Glutamatergic neuron (in vitro differentiated cells): ENCODE data around the gene ITGB5. TPM values are rescaled to one million over a fixed set of nuclear protein-coding genes. Genes with fewer than 3 reads are reported as not detected.

Experiments used
- DNase-seq: peaks from one replicate; pipeline ENCODE4 v3.0.0; 2022
- H3K27ac Mint-ChIP-seq: one replicate; pipeline ENCODE4 v1.8.0; 2020; ENCODE audit warnings: mild to moderate bottlenecking, mixed read lengths, inconsistent platforms; ENCODE audit not compliant: unreplicated experiment
- H3K27me3 Mint-ChIP-seq: one replicate; pipeline ENCODE4 v1.8.0; 2020; ENCODE audit warnings: mild to moderate bottlenecking, moderate library complexity, mixed read lengths, inconsistent platforms; ENCODE audit not compliant: unreplicated experiment
- H3K36me3 Mint-ChIP-seq: one replicate; pipeline ENCODE4 v1.8.0; 2020; ENCODE audit warnings: mild to moderate bottlenecking, mixed read lengths, inconsistent platforms; ENCODE audit not compliant: unreplicated experiment
- H3K4me1 Mint-ChIP-seq: one replicate; pipeline ENCODE4 v1.8.0; 2020; ENCODE audit warnings: mild to moderate bottlenecking, low read depth, mixed read lengths, inconsistent platforms; ENCODE audit not compliant: unreplicated experiment
- H3K4me3 Mint-ChIP-seq: one replicate; pipeline ENCODE4 v1.8.0; 2020; ENCODE audit warnings: mild to moderate bottlenecking, mixed read lengths, inconsistent platforms; ENCODE audit not compliant: unreplicated experiment
- H3K9me3 Mint-ChIP-seq: one replicate; pipeline ENCODE4 v1.8.0; 2020; ENCODE audit warnings: mild to moderate bottlenecking, moderate library complexity, mixed read lengths, inconsistent platforms; ENCODE audit not compliant: unreplicated experiment
- CTCF ChIP-seq: fragments of 200-600 bp; sonication (generic); IDR thresholded peaks from one replicate; pipeline ENCODE4 v1.5.0; 2021; ENCODE audit not compliant: partially characterized antibody, unreplicated experiment
- total RNA-seq: library from RNA; stranded (reverse); fragmentation: NEBNext Ultra II Directional; extraction: Animal tissue kit (Norgen Biotek cat#: 25700); gene quantifications from one replicate; pipeline ENCODE4 v1.2.1, GENCODE V29; 2021; ENCODE audit not compliant: unreplicated experiment

Gene ITGB5
- total RNA-seq, 1 donor from 2014 or later: 12.8 TPM

- DNase-seq: no peak
- Mint-ChIP-seq H3K4me1 (peaks cover 14% of the 10 kb centered on the region), H3K4me3 (no peak overlapping the region), H3K27ac (no peak overlapping the region), H3K9me3 (no peaks in the 10 kb centered on the region), H3K36me3 (no peaks in the 10 kb centered on the region), H3K27me3 (peaks cover 5% of the 10 kb centered on the region)
- TF ChIP-seq CTCF: no peak
Observed at GRCh38 chr3:124877674-124878073, 9.5 kb downstream of the ITGB5 start.

- Mint-ChIP-seq H3K4me3 (no peak overlapping the region), H3K27me3 (no peaks in the 10 kb centered on the region), H3K27ac (no peak overlapping the region), H3K9me3 (peaks cover 2% of the 10 kb centered on the region), H3K4me1 (peaks cover 14% of the 10 kb centered on the region), H3K36me3 (no peaks in the 10 kb centered on the region)
- DNase-seq: no peak
- TF ChIP-seq CTCF: no peak
Observed at GRCh38 chr3:124876401-124876878, 10.7 kb downstream of the ITGB5 start.

DNA sequence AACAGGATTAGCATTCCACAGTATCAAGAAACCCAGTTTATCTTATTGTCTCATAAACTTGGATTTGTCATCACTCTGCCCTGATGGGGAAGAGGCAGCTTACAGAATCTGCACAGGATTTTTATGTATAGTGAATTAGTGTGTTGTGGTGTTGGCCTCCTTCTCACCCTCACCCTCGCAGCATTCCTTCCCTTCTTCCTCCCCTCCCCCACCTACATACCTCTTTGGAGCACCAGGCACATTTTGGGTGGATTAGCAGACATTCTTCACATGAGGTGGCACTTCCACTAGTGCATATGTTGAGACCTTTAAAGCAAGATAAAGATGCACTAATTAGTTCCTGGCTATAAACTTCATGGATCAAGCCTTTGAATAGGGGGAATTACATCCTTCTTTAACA lies 13.9 kb downstream of the ITGB5 start:
- no peaks in the 10 kb centered on the region for H3K27me3 Mint-ChIP-seq
- no peak for TF ChIP-seq CTCF
- H3K27ac Mint-ChIP-seq: no peak overlapping the region
- no peak for DNase-seq
- no peak overlapping the region for H3K4me3 Mint-ChIP-seq
- H3K36me3 Mint-ChIP-seq: no peaks in the 10 kb centered on the region
- H3K9me3 Mint-ChIP-seq: peaks cover 4% of the 10 kb centered on the region
- H3K4me1 Mint-ChIP-seq: peaks cover 7% of the 10 kb centered on the region

- H3K4me3 Mint-ChIP-seq: no peak overlapping the region
- no peak overlapping the region for H3K27ac Mint-ChIP-seq
- H3K27me3 Mint-ChIP-seq: no peaks in the 10 kb centered on the region
- H3K36me3 Mint-ChIP-seq: no peaks in the 10 kb centered on the region
- TF ChIP-seq CTCF: no peak
- H3K9me3 Mint-ChIP-seq: peaks cover 4% of the 10 kb centered on the region
- no peak for DNase-seq
- no peaks in the 10 kb centered on the region for H3K4me1 Mint-ChIP-seq
Observed at GRCh38 chr3:124867511-124867910, 19.7 kb downstream of the ITGB5 start.

DNA sequence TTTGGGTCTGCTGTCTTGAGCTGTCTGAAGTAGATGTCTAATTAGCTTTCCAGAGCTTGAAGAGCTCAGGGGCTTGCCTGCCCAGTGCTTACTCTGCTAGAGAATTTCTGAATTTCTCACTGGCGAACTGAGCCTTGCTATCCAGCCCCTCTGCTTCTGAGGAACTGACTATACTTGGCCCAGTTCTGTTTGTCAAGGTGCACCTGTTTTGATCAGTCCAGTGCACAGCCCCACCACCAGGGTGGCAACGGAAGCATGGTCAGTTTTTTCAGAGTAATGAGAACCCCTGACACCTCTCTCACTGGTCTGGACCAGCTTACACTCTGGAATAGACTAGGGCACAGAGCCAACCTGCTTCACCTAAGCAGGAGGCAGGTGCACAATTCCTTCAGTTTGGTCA lies 25.2 kb downstream of the ITGB5 start:
- Mint-ChIP-seq H3K27ac (no peak overlapping the region), H3K4me1 (peaks cover 18% of the 10 kb centered on the region), H3K4me3 (no peak overlapping the region), H3K9me3 (no peaks in the 10 kb centered on the region), H3K36me3 (no peaks in the 10 kb centered on the region), H3K27me3 (no peaks in the 10 kb centered on the region)
- DNase-seq: no peak
- no peak for TF ChIP-seq CTCF
